BJ (cell line): ENCODE measurements around the gene SMIM28. TPM values are rescaled to one million over a fixed set of nuclear protein-coding genes. Genes with fewer than 3 reads are reported as not detected.

ENCODE experiments used
- CTCF ChIA-PET: fragments of 350-600 bp; formaldehyde crosslinking; extraction: SDS; loops from one replicate; lab custom pipeline; 2021; ENCODE audit warnings: antibody characterized with exemption, inconsistent platforms; lab: Yijun Ruan, JAX
- POLR2A ChIA-PET: fragments of 300-600 bp; sonication (Branson Sonifier 250); formaldehyde crosslinking; extraction: SDS; loops from one replicate; lab custom pipeline; 2021; ENCODE audit warnings: antibody characterized with exemption; lab: Charles Lee
- DNase-seq: peaks from one replicate; pipeline ENCODE4 v3.0.0-alpha.2; 2011; ENCODE audit warnings: low read depth
- H3K27me3 ChIP-seq: 2 replicates; pipeline ENCODE4 v1.6.0; 2011; ENCODE audit warnings: low read length; ENCODE audit not compliant: control insufficient read depth, insufficient read depth
- H3K36me3 ChIP-seq: 2 replicates; pipeline ENCODE4 v1.5.1; 2011; ENCODE audit warnings: low read length; ENCODE audit not compliant: control insufficient read depth, insufficient read depth
- H3K4me3 ChIP-seq: 2 replicates; pipeline ENCODE4 v1.5.1; 2011; ENCODE audit warnings: low read depth, mild to moderate bottlenecking, control low read depth, low read length
- CTCF ChIP-seq: IDR thresholded peaks from 2 replicates; pipeline ENCODE4 v1.5.1; 2011; ENCODE audit warnings: low read depth, mild to moderate bottlenecking, control low read depth, inconsistent platforms, low read length, moderate library complexity; ENCODE audit not compliant: insufficient read depth
- polyA plus RNA-seq: library from polyadenylated mRNA; depleted of rRNA; stranded (reverse); fragments of >200 nt; gene quantifications from 2 replicates; pipeline ENCODE4 v1.2.3, GENCODE V29; 2011

SMIM28 gene
- polyA plus RNA-seq, 1 experiment = not detected

- POLR2A ChIA-PET = no interaction called here
- no peak for TF ChIP-seq CTCF
- H3K36me3 ChIP-seq = peaks cover 3% of the 10 kb centered on the region; the same call in 1 of the 2 replicates
- no peak overlapping the region for H3K4me3 ChIP-seq
- CTCF ChIA-PET = interaction anchor here (0.9 to 5.1 kb wide), 3 partner anchors 44 to 286 kb away, joined by 3 to 34 read pairs (median 3); no protein-coding TSS in a partner anchor
- H3K27me3 ChIP-seq = no peaks in the 10 kb centered on the region
- no peak for DNase-seq
Observed at GRCh38 chr6:138401960-138402837, 24.5 kb downstream of the SMIM28 start.

- POLR2A ChIA-PET = no interaction called here
- H3K36me3 ChIP-seq = peaks cover 9% of the 10 kb centered on the region; the same call in 1 of the 2 replicates
- DNase-seq = no peak
- no peak overlapping the region; the same call in 1 of the 2 replicates for H3K4me3 ChIP-seq
- TF ChIP-seq CTCF = no peak
- no peaks in the 10 kb centered on the region for H3K27me3 ChIP-seq
- CTCF ChIA-PET = interaction anchor here (0.6 to 5.1 kb wide), 6 partner anchors 45 to 400 kb away, joined by 3 to 34 read pairs (median 4); no protein-coding TSS in a partner anchor
Observed at GRCh38 chr6:138402838-138403187, 25.1 kb downstream of the SMIM28 start.

GRCh38 chr6:138403324-138403800 lies 25.7 kb downstream of the SMIM28 start:
- DNase-seq = no peak
- peaks cover 11% of the 10 kb centered on the region; the same call in 1 of the 2 replicates for H3K36me3 ChIP-seq
- ChIA-PET CTCF (interaction anchor here (0.6 to 5.1 kb wide), 11 partner anchors 9 to 401 kb away, joined by 3 to 34 read pairs (median 3); no protein-coding TSS in a partner anchor), POLR2A (no interaction called here)
- TF ChIP-seq CTCF = peak; percentile 51
- no peaks in the 10 kb centered on the region for H3K27me3 ChIP-seq
- peak overlapping the region; percentile 50 for H3K4me3 ChIP-seq

GRCh38 chr6:138403801-138404665 lies 26.3 kb downstream of the SMIM28 start, which contains the start of gene HEBP2:
TSS of gene HEBP2 (plus strand) at chr6:138404223. CDS start at chr6:138404496, 273 bp downstream.
- Histone ChIP-seq H3K4me3 (peak within 1 kb of the TSS; percentile 50), H3K36me3 (peaks cover 13% of the 10 kb centered on the region; the same call in 1 of the 2 replicates), H3K27me3 (no peaks in the 10 kb centered on the region)
- CTCF ChIA-PET = interaction anchor here (0.6 to 5.1 kb wide), 13 partner anchors 9 to 305 kb away, joined by 3 to 34 read pairs (median 3); no protein-coding TSS in a partner anchor
- POLR2A ChIA-PET = interaction anchor here (0.5 kb wide), 1 partner anchor 19 kb away, joined by 4 read pairs; no protein-coding TSS in a partner anchor
- peak; percentile 34; the same call in 1 of the 2 replicates for TF ChIP-seq CTCF
- no peak for DNase-seq
